G401 (cell line): ENCODE results near the gene CUL3. TPM values are rescaled to one million over a fixed set of nuclear protein-coding genes. Genes with fewer than 3 reads are reported as not detected.
"Not testable (repeated sequence)": the region's sequence is repeated elsewhere in the genome, so short reads cannot be mapped to it uniquely, and the experiment has no call there.

Experiments
- DNase-seq: peaks from one replicate; pipeline ENCODE4 v3.0.0-alpha.2; 2015; ENCODE audit warnings: low spot score
- in situ Hi-C: cut with HindIII; loops from 2 replicates; pipeline ENCODE4 v1.10.0; 2016; ENCODE audit warnings: low sequenced_read_pairs, mixed read lengths
- total RNA-seq: library from RNA; depleted of rRNA; stranded (reverse); fragments of >200 nt; shearing (Covaris generic); gene quantifications from 2 replicates; pipeline ENCODE4 v1.2.3, GENCODE V29; 2014

CUL3 gene
- total RNA-seq, 1 experiment from 2014 or later: 99.2 TPM

DNA sequence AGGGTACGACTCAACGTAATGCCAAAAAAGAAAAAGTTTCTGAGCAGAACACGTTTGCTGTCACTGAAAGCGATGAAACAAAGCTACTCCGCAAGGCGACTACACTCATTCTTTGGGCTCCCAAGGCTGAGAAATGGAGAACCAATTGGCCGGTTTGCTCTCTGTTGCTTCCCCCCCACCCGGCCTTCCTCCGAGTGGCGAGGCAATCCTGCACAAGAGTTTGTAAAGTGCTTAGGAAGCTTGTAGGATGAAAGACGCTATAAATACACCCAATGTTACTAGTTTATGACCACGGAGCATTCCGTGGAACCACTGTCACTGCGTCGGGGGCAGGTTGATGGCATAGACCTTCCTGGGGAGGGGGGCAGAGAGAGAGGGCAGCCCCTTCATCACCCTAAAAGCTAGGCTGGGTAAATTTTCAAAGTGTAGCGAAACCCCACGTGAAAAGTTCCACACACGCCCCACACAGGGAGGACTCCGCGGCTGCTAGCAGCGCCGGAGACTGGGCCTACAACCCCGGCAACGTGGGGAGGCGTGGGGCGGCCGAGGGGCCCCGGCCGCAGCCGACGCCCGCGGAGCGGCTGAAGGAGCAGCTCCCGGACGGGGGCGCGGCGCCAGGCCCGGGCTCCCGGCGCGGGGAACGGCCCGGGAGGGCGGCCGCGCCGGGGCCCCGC, 915 bp downstream of the CUL3 start:
- peak; percentile 40 for DNase-seq
- in situ Hi-C loops: no loop called here

DNA sequence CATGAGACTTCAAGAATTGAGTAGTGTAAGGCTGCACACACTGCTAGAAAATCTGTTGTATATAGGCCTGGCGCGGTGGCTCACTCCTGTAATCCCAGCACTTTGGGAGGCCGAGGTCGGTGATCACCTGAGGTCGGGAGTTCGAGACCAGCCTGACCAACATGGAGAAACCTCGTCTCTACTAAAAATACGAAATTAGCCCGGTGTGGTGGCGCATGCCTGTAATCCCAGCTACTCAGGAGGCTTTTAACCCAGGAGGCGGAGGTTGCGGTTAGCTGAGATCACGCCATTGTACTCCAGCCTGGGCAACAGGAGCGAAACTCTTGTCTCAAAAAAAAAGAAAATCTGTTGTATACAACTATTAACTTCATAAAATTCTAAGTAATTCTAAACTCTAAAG, 2.1 kb downstream of the CUL3 start:
- DNase-seq, in situ Hi-C loops: not testable (repeated sequence)

DNA sequence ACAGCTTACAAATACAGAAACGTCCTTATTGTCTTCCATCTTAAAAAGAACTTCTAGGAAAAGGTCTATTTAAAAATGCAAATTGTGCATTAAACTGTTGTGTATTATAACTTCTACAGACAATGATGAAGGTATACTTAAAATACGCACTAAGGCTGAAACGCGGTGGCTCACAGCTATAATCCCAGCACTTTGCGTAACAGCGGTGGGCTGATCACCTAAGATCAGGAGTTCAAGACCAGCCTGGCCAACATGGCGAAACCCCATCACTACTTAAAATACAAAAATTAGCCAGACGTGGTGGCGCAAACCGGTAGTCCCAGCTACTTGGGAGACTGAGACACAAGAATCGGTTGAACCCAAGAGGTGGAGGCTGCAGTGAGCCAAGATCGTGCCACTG, 4.9 kb downstream of the CUL3 start:
- in situ Hi-C loops: no loop called here
- no peak for DNase-seq

DNA sequence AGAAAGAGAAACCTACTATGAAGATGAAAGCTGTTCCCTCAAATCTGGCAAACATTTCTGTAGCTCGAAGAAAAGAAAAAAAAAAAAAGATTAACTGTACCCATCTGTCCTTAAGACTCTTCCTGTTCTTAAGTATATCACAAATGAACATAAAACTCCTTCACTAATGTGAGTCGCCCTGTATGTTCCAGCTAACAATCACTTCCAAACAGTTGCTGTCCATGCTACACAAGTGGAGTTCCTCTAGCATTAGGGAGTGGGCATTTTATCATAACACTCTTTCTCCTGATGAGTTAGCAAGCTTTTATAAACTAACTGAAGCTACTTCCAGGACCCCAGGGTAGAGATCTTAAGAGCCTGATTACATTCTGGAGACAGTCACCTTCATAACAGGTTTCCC, 5.8 kb downstream of the CUL3 start:
- no peak for DNase-seq
- in situ Hi-C loops: no loop called here

DNA sequence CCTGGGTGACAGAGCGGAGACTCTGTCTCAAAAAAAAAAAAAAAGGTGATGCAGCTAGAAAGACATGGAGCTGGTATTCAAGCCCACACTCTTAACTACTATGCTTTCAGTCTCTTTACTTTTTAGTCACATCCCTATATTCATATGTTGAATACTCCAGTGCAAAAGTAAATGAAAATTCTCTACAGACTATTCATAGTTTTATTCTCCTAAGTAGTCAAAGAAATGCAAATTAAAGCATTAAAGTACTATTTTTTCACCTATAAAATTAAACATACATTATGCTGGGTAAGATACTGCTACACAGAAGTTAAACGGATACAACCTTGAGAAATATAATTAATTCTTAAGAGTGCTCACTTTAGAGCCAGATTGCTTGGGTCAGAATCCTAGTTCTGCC, 7.6 kb downstream of the CUL3 start:
- no peak for DNase-seq
- in situ Hi-C loops: no loop called here

DNA sequence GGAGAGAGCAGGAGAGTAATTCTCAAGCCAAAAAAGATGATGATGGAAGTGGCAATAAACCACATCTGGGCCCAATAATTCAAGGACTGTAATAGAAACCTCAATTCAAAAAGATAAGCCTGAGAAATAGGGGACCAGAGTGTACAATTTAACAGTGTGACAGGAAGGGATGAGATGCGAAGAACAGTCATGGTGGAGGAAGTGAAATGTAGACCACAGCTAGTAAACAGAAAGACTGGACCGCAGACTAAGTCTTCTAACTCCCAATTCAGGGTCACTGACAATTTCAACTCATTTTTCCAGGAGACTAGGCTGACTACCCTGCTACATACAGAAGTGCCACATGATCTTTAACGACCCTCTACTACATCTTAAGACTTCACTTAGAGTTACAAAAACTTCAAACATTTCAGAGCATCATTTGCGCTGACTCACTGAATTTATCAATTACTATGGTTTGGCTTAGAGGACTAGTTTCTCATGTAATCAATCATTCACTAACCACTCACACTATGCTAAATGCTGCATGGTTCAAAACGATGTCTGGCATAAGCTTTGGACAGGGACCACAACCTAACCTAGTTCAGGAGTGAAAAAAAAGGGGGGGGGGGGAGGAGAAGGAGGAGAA, 9.0 kb downstream of the CUL3 start:
- no peak for DNase-seq
- in situ Hi-C loops: no loop called here

DNA sequence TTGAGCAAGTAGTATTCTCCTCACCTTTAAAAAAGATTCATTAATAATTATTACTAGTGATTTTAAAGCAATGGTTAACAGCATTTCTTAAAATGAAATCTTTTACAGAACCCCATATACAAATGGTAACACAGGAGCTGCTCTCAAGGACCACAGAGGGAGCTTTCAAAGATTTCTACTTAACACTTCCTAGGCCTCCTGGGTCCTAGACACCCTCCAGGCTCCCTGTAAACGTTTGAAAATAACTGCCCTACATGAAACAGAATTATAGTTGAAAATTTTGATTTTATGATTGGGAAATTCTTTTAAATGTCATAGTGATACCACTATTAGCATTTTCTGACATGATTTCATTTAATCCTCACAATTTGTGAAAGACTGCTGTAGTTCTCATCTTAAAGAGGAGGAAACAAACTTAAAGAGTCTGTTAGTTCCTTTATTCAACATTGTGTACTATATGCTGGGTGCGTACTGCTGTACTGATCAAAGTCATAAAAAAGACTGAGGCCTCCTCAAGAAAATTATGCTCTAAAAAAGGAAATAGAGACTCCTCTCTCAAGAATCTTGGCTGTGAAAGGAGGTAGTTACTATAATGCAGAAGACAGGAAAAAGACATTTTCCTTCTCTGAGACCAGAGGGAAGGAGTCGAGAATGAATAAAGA, 10.6 kb downstream of the CUL3 start:
- in situ Hi-C loops: no loop called here
- no peak for DNase-seq

DNA sequence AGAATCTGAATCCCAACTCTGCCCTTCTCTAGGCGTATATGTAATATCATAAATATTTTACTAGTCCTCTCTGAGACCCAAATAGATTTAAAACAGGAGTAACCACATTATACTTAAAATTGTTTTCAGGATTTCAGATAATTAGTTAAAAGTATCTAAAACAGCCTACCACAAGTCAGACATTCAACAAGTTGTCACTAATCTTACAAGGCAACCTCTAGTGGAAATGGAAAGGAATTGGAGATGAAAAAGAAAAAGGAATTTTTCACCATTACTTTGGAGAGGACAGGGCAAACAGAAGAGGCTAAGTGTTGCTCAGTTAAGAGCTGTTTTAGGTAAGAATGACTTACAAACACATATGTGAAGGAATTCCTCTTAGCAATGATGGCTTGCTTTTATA, 11.4 kb downstream of the CUL3 start:
- in situ Hi-C loops: no loop called here
- no peak for DNase-seq

DNA sequence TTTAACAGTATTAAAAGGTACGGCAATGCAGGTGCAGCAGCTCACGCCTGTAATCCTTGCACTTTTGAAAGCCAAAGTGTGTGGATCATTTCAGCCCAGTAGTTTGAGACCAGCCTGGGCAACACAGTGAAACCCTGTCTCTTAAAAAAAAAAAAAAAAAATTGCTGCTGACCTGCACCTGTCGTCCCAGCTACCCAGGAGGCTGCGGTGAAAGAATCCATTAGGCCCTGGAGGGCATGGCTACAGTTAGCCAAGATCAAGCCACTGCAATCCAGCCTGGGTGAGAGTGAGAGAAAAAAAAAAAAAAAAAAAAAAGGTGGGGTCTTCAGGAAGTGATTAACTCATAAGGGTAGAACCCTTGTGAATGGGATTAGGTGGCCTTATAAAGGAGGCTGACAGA, 12.8 kb downstream of the CUL3 start:
- no peak for DNase-seq
- in situ Hi-C loops: no loop called here

DNA sequence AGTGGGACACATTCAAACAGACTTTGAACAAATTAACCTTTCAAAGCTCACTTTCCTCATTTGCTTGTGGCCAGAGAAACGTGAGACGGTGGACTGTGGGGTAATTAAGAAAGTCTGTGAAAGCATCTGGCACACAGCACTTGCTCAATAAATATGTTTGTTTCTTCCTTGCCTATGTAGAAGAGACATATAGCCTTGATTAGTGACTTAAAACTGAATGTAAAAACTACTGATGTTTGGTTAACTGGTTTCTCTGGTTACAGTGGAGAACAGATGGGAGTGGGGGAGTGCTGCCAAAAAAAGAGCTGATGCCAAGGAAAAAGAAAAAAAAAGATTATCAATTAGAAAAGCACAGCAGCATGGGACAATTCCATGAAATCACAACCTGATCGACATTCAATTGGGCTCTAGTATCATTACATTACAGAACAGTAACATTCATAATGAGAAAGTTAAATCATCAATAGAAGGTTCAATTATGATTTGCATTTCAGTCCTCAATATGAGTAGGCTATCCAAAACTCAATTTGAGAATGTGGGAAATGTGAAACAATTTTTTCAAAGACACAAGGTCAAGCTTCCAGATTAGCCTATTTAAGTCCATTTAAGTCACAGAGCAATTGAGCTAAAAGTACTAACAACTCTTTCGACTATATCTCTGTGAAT, 14.7 kb downstream of the CUL3 start:
- DNase-seq: peak; percentile 45
- in situ Hi-C loops: no loop called here

DNA sequence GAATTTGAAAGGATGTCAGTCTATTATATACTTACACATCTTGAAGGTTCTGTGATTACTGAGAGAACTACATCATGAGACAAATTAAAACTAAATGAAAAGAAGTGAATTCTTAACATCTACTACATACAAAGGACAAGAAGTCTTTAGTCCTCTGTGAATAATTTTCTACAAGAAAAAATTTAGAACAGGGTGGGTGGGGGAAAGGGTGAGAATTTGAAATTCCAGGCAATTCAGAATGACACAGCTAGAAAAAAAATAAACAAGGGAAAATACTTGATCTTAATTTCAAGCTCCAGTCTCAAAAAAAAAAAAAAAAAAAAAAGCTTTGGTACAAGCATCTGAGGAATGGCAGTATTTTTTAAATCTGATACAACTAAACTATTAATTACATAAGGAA, 15.5 kb downstream of the CUL3 start:
- no peak for DNase-seq
- in situ Hi-C loops: no loop called here

DNA sequence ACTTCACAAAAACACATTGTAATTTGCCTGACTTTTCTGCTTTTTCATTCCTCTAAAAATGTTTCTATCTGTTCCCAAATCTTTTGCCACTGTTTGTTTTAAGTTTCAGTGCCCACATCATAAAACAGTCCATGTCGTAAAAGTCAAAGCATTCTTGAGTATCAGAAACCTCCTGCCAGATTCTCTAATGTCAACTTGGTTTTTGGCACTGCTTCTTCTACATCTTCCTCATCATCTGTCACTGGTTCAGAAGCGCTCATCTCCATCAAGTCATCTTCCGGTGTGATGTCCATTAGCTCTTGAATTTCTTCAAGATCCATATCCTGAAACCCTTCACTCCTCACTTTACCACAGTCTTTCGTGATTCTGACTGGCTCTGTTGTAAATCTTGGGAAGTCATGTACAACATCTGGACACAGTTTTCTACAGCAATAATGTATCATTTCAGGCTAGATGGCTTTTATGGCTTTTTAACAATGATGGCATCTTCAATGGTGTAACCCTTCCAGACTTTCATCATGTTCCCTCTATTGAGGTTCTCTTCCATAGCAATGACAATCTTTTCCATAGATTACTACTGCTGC, 19.6 kb downstream of the CUL3 start:
- in situ Hi-C loops: no loop called here
- no peak for DNase-seq

DNA sequence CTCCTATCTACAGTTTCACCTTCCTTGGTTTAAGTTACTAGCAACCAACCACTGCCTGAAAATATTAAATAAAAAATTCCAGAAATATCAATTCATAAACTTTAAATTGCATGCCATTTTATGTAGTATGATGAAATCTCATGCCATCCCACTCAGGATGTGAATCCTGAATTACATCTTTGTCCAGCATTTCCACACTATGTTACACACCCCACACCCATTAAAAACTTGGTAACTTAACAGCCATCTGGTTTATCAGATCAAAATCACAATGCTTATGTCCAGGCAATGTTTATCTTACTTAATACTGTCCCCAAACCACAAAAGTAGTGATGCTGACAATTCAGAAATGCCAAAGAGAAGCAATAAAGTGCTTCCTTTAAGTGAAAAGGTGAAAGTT, 21.6 kb downstream of the CUL3 start:
- in situ Hi-C loops: no loop called here
- DNase-seq: no peak

DNA sequence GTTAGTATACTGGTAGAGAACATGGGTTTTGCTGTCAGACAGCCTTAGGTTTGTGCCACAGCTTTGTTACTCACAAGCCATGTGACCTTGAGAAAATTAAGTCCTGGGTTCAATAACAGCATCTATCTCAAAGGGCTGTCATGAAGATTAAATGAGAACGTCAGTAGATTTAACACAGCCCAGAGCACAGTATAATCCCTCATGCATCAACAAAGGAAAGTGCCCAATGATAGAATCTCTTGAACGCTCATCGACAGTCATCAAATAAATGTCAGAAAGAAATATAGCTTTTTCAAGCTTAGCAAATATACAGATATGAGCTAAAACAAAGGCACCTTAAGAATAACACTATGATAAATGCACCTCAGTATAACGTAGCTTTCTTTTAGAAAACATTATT, 22.3 kb downstream of the CUL3 start:
- in situ Hi-C loops: no loop called here
- DNase-seq: no peak

DNA sequence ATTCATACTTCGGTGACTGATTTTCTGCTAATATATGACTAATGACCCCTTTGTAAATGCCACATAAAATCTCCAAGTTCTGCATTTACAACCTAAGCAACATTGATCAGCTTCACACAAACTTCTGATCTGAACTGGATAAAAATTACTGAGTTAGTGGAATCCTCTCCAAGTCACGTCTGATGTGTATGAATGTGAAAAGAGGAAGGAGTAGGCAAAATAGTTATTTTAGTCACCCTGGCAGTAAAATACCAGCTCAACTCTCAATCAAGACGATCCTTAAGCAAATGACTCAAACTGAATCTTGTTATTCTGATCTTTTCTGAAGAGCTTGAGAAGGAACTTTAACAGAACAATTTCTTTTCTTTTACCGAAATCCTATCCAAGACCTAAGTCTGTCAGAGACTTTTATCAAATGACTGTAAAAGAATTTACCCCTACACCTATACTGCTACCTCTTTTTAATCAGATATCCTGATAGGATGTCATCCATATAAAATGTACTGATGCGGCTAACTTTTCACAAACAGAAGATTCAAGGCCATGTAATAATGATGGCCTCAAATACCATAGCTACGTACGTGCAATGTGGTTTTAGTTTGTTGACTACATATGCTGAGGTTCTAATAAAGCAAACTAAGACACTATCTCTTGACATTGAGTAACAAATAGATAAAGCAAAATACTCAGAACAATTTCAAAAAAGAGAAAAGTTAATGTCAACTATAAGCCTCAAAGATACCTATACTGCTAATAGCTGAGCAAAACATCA, 23.7 kb downstream of the CUL3 start:
- in situ Hi-C loops: no loop called here
- no peak for DNase-seq

DNA sequence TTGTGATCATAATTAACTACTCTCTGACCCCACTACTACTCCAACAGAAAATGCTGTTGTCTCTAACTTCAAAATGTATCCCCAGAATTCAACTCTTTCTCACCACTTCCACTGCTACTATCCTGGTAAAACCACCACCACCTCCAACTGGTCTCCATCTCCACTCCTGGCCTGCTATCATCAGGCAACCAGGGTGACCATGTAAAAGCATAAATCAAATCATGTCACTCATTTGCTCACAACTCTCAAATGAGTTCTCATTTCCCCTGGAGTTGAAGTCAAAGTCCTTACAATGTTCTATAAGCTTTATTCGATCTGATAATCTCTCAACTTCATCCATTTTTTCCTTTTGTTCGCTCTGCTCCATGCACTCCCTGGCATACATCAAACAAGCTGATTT, 24.6 kb downstream of the CUL3 start:
- DNase-seq: no peak
- in situ Hi-C loops: no loop called here

DNA sequence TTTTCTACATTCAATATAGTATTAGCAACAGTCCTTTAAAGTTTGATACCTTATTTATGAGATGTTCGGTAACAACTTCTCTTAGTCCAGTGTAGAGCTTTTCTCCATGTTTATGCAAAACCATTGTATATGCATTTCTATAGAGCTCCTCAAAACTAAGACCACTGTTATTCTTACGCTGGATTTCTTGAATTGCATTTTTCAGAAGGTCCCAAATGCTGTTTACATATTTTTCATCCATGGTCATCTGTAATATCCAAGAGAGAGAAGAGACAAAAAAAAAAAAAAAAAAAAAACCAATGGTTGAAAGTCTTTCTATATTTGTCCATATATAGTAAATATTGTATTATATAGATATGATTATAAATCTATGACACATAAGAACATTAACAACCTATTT, 27.6 kb downstream of the CUL3 start:
- in situ Hi-C loops: no loop called here
- DNase-seq: no peak

DNA sequence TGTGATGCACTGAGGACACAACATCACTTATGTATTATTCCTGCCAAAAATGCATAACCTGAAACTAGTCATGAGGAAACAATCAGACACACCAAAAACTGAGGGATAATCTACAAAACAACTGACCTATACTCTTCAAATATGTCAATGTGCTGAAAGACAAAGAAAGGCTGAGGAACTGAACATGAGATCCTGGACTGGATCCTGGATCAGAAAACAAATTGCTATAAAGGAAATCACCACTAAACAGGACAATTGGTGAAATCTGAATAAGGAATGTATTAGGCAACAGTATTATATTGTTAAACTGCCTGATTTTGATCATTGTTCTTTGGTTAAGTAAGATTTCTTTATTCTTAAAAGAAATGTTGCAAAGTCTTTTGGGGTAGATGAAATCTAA, 28.8 kb downstream of the CUL3 start:
- no peak for DNase-seq
- in situ Hi-C loops: no loop called here

DNA sequence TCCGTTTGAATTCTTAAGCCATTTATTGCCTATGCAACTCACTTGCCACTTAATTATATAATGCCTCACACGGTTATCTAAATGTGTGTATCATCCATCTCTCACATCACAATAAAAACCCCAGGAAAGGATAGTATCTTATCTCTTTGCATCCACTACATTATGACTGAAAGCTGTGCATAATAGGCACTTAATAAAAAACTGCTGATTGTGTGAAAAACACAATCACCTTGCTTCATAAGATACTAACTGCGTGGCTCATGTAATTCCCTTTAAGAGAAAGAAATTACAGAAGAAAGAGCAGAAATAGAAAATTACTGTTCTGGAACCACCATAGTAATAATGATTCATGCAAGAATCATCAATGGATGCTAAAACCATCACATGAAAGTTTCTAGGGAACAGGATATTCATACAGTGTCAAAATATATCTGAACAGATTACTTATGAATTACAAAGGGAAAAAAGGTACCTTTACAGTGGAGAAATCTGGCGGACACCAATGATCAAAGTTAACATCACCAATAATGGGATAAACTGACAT, 29.3 kb downstream of the CUL3 start:
- in situ Hi-C loops: no loop called here
- DNase-seq: no peak
